ENCODE results near the gene LAMA2.

GRCh38 chr6:129099696-129100095, 216.8 kb downstream of the LAMA2 start:
- TF ChIP-seq CTCF (IDR thresholded peaks at IDR 0.05) (no peak), POLR2AphosphoS5 (IDR thresholded peaks at IDR 0.05) (no peak), POLR2A (IDR thresholded peaks at IDR 0.05) (no peak)

All from stomach (tissue), 4 donors.